Hepatic stellate cell (primary cell): Measurements from ENCODE around the gene INPP5K.
A peak's percentile ranks its signal among the peaks of the same experiment; 100 is the strongest.
"Not testable (repeated sequence)": the region's sequence is repeated elsewhere in the genome, so short reads cannot be mapped to it uniquely, and the experiment has no call there.

ENCODE experiments used
- DNase-seq: peaks from one replicate; pipeline ENCODE4 v3.0.0; 2011; ENCODE audit warnings: low spot score

The INPP5K gene

GRCh38 chr17:1464186-1464585 lies 52.2 kb downstream of the INPP5K start:
- DNase-seq: no peak

DNA sequence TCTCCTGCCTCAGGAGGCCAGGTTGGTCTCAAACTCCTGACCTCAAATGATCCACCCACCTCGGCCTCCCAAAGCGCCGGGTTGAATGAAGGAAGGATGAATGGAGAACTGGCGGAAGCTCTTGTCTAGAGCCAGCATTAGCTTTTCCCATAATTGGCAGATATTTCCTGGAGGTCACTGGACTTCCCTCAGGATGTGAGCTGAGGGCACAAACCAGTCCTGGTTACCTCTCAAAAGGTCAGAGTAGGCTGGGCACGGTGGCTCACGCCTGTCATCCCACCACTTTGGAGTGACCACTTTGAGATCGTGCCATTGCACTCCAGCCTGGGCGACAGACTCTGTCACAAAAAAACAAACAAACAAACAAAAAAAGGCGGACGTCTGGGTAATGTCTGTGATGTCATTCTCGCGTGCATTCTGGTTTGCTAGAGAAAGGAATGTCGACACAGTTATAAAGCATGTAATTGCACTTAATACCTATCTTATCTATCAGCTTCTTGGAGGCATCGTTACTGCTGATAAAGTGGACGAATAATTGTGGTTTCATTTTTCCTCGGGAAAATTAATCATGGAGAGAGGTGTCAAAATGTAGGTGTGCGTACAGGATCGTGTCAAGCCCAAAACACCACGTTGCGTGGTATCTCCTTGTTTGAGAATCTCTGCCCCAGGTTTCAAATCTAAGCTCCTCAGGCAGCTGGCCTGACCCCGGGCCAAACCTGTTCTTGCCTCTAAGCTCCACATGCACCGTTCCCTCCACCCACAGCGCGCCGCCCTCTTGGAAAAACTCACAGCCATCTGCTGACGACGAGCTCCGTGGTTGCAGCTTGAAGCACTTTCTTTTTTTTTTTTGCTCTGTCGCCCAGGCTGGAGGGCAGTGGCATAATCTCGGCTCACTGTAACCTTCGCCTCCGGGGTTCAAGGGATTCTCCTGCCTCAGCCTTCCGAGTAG lies 54.0 kb downstream of the INPP5K start:
- no peak for DNase-seq

GRCh38 chr17:1461198-1461944 lies 55.0 kb downstream of the INPP5K start:
- no peak for DNase-seq

DNA sequence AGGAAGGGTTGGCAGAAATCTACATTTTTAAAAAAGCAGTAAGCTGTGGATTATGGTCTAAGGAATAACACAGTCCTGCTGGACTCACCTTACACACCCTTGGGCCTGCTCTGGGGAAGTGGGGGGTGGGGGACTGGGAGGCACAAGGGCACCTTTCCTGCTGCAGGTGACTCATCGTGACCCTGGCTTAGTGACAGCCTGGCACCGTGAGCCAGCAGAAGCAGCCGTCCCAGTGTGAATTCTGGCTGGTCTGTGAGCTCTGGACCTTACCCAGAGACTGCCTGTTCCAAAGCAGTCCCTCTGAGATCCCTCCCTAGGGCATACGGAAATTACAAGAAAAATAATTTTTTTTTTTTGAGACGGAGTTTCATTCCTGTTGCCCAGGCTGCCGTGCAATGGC lies 56.2 kb downstream of the INPP5K start:
- no peak for DNase-seq

- DNase-seq: peak; percentile 99
Measured at GRCh38 chr17:1455797-1456599, 60.4 kb downstream of the INPP5K start, which contains the start of gene CRK. Gene CRK (minus strand): TSS chr17:1456232. CDS start chr17:1456117, 115 bp downstream.

- peak; percentile 87 for DNase-seq
Measured at GRCh38 chr17:1455291-1455796, 61.1 kb downstream of the INPP5K start.

DNA sequence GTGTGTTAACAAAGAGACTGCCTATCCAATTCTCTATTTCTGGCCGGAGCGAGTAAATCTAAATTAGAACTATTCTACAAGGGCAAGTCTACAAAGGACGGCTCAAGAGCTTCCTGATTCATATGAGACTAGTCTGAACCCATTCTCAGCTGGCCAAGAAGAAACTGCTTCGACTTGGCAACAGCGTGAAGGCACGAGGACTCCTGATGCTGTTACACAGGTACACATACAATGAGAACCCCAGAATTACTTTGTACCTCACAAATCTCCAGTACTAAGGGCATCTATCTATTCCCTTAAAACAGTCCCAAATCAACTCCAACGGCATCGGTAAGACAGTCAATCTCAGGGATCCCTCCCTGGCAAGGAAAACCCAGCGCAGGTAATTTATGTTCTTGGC lies 61.9 kb downstream of the INPP5K start:
- DNase-seq: no peak

DNA sequence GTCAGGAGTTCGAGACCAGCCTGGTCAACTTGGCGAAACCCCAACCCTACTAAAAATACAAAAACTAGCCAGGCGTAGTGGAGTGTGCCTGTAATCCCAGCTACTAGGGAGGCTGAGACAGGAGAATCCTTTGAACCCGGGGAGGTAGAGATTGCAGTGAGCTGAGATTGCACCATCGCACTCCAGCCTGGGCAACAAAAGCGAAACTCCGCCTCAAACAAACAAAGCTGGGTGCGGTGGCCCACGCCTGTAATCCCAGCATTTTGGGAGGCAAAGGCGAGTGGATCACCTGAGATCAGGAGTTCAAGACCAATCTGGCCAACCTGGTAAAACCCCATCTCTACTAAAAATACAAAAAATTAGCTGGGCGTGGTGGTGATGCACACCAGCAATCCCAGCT lies 62.7 kb downstream of the INPP5K start:
- DNase-seq: not testable (repeated sequence)

- no peak for DNase-seq
Measured at GRCh38 chr17:1452836-1453235, 63.6 kb downstream of the INPP5K start.

DNA sequence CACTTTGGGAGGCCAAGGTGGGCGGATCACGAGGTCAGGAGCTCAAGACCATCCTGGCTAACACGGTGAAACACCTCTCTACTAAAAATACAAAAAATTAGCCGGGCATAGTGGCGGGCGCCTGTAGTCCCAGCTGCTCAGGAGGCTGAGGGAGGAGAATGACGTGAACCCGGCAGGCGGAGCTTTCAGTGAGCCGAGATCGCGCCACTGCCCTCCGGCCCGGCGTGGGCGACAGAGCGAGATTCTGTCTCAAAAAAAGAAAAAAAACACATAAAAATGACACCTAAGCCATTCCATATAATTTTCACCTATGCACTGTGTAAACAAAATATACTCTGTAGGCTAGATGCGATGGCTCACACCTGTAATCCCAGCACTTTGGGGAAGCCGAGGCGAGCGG lies 66.2 kb downstream of the INPP5K start:
- not testable (repeated sequence) for DNase-seq

- no peak for DNase-seq
Measured at GRCh38 chr17:1449412-1449967, 66.9 kb downstream of the INPP5K start.

DNA sequence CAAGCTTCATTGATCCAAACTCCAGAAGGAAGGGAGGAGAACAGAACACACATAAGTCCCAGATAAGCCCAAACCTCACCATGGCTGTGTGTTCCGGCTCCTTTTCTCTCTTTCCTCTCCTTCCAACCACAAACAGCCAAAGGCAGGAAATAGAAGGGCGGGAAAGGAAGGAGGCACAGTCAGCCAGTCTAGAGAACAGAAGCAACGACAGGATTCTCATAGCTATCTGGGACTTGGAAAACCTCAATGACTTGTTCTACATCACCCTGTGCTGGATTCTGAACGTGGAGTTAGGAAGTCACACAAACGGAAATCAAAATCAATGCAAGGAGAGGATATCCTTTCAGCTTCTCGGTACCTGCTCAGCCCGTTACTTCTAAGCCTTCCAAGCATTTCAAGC lies 69.4 kb downstream of the INPP5K start:
- DNase-seq: no peak

GRCh38 chr17:1446201-1446600 lies 70.2 kb downstream of the INPP5K start:
- no peak for DNase-seq

- DNase-seq: not testable (repeated sequence)
Measured at GRCh38 chr17:1445695-1446094, 70.7 kb downstream of the INPP5K start.
